22Rv1 (cell line): Measurements from ENCODE around the gene NMT1.

Experiments
- H3K27ac ChIP-seq: fragments of 450-650 bp; 2 replicates; pipeline ENCODE4 v1.5.1; 2017
- ZFX ChIP-seq: fragments of 450-650 bp; IDR thresholded peaks from 2 replicates; pipeline ENCODE4 v1.6.1; 2017; ENCODE audit warnings: antibody characterized with exemption, borderline replicate concordance
- TF ChIP-seq, protein P1 (sequence below): fragments of 450-650 bp; IDR thresholded peaks from 2 replicates; pipeline ENCODE4 v1.5.1; 2017; ENCODE audit warnings: mild to moderate bottlenecking

Gene NMT1

DNA sequence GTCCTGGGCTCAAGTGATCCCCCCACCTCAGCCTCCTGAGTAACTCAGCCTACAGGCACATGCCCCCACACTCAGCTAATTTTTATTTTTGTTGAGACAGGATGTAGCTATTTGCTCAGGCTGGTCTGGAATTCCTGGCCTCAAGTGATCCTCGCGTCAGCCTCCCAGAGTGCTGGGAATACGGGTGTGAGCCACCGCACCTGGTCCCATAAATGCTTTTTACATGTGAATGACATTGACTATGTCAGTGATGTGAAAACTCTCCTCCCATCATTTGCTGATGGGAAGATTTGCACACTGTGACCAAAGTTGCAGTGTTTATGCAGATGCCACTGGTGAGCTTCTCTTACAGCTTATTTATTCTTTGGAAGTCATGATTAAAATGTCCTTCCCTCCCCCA, 56.2 kb downstream of the NMT1 start:
- TF ChIP-seq, protein P1, sequence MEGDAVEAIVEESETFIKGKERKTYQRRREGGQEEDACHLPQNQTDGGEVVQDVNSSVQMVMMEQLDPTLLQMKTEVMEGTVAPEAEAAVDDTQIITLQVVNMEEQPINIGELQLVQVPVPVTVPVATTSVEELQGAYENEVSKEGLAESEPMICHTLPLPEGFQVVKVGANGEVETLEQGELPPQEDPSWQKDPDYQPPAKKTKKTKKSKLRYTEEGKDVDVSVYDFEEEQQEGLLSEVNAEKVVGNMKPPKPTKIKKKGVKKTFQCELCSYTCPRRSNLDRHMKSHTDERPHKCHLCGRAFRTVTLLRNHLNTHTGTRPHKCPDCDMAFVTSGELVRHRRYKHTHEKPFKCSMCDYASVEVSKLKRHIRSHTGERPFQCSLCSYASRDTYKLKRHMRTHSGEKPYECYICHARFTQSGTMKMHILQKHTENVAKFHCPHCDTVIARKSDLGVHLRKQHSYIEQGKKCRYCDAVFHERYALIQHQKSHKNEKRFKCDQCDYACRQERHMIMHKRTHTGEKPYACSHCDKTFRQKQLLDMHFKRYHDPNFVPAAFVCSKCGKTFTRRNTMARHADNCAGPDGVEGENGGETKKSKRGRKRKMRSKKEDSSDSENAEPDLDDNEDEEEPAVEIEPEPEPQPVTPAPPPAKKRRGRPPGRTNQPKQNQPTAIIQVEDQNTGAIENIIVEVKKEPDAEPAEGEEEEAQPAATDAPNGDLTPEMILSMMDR: no peak
- no peak for TF ChIP-seq ZFX
- H3K27ac ChIP-seq: no peak overlapping the region

DNA sequence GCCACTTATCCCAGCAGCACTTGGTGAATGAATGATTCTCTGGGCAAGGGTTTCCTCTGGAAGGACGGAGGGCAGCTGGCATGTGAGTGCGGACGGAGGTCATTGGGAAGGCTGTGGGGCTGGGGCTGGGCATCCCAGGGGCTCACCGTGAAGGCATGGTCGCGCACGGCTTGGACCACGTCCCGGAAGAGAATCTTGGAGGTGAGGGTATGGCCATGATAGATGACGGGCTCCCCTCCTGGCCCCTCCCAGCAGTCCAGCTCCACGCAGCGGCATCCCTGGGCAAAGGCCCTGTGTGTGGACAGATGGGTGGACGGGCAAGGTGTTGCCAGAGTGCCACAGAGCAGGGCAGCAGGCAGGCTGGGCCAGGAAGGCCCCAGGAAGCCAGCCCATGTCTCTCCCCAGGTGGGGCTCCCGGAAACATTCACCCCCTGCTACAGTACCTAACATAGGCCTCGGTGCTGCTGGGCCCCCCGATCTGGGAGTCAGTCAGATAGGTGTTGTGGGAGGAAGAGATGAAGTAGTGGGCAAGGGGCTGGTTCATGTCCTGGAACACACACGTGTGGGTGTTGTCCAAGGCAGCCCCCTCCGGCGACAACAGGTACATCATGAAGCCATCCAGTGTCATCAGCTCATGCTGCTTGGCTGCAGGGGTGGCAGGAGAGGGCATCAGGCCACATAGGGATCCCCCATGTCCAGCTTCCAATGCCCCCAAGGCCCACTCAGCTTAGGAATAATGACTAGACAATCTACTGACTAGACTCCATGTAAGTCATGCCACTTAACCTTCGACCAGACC, 56.9 kb downstream of the NMT1 start:
- no peak overlapping the region for H3K27ac ChIP-seq
- no peak for TF ChIP-seq ZFX
- TF ChIP-seq, protein P1: no peak

DNA sequence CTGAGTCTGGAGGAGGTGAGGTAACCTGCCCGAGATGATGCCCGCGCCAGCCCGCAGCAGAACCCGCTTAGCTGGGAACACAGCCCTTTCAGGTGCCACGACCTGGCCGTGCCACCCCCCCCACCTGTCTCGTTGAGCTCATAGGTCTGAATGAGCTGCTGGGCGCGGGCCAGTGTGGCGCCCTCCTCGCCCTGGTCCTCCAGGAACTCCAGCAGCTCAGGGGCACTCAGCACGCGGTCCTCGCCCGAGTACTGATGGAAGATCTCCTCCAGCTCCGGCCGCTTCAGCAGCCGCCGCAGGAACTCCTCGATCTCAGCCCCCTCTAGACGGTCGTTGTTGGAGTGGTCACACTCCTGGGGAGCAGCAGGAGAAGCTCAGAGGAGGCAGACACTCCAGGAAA, 57.6 kb downstream of the NMT1 start:
- no peak overlapping the region for H3K27ac ChIP-seq
- no peak for TF ChIP-seq ZFX
- TF ChIP-seq, protein P1: no peak

DNA sequence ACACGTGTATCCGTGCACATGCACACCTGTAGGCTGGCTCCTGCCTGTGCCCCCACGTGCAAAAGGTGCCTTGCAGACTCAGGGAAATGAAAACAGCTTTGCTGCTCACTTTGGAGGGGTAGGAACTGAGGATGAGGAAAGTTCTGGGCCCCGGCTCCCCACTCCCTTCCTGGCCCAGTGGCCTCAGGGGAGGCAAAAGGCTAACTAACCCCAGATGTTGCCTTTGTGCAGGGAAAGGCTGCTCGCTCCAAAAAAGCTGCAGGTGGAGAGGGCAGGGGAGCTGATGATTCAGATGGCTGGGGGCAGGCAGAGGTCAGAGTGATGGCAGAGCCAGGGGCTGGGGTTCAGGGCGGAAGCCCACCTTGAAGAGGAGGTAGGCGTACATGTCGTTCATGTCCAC, 58.8 kb downstream of the NMT1 start:
- H3K27ac ChIP-seq: no peak overlapping the region
- TF ChIP-seq ZFX: no peak
- TF ChIP-seq, protein P1: no peak

DNA sequence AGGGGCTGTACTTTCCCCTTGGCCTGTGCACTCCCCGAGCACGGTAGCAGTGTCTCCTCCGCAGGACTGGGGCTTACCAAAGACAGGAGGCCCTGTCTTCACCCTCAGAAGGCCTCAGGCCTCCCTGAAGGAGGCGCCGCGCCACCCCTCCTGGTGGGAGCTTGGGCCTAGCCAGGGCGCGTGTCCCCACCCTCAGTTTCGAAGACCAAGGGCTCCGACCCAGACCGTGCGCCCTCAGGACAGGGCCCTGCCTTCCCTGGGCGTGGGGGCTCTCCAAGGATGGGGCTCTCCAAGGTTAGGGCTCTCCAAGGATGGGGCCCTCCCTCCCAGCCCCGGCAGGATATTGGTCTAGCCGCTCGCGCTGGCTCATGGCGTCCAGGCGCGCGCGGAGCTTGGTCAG, 59.4 kb downstream of the NMT1 start:
- no peak for TF ChIP-seq ZFX
- TF ChIP-seq, protein P1: no peak
- H3K27ac ChIP-seq: no peak overlapping the region

DNA sequence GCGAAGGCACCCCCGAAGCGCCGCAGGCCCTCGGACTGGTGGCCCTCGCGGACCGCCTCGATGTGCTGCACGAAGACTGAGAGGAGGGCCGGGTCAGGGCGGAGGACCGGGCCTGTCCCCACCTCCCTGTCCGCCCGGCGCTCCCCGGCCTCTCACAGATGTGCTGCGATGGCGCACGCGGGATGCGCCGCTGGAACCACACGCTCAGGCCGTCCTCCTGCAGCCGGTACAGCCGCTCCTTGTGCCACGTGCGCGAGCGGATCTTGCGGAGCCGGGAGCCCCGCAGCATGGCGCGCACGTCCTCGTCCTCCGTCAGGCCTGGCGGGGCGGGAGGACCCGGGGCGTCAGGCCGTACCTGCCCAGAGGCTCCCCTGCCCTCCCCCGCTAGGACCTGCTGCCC, 59.9 kb downstream of the NMT1 start:
- TF ChIP-seq ZFX: no peak
- TF ChIP-seq, protein P1: no peak
- no peak overlapping the region for H3K27ac ChIP-seq

DNA sequence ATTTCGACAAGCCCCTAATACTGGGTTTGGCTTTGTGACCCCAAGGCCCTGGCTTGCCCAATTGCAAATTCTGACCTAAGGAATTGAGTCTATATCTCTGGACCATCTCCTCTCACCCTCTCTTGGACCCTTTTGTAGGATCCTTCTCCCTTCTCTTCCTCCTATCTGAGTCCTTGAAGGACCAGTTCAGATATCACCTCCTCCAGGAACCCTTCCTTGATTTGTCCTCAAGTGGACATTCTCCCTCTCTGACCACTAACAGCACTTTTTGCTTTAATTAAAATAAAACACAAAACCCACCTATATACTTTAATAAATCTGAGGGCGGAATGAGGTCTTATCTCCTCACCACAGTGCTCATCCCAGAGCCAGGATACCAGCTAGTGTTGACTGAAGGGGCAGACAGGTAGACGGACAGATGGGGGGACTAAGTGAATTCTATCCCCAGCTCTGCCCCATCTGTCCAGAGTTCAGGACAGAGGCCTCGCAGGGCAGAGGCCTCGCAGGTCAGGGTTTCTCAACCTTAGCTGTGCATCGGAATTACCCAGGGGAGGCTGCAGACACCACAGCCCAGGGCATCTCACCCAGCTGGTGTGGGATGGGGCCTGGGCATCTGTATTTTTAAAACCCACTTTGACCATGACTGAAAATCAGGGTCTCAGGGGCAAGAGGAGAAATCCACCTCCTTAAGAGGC, 62.1 kb downstream of the NMT1 start:
- no peak overlapping the region for H3K27ac ChIP-seq
- TF ChIP-seq ZFX: no peak
- TF ChIP-seq, protein P1: no peak
